Heart left ventricle (tissue), 16 donors: Measurements from ENCODE around the gene TRPV3. TPM values are rescaled to one million over a fixed set of nuclear protein-coding genes. Genes with fewer than 3 reads are reported as not detected.
A peak's percentile ranks its signal among the peaks of the same experiment; 100 is the strongest.

Source experiments
- ATAC-seq, 4 donors: fragments of 200-7000 bp; cut with Tn5 transposase; one replicate each; pipeline ENCODE4 v1.9.1; 2020 to 2022; ENCODE audit warnings: moderate library complexity in 4 of 4, mild to moderate bottlenecking in 3 of 4, moderate number of reproducible peaks in 1 of 4
- DNase-seq, 5 donors: peaks; one replicate each; pipeline ENCODE4 v3.0.0-alpha.2; 2020
- H3K27ac ChIP-seq, 12 donors: fragments of 200-600 bp; sonication (generic) in 4 of 12; one replicate each; pipeline versions ENCODE4 v1.5.0 to v1.8.0; 2016 to 2022; ENCODE audit warnings: mild to moderate bottlenecking in 2 of 12
- H3K27me3 ChIP-seq, 9 donors: fragments of 200-600 bp; sonication (generic) in 2 of 9; one replicate each; pipeline versions ENCODE4 v1.5.1 to v1.8.0; 2016 to 2022; ENCODE audit warnings: mild to moderate bottlenecking in 3 of 9
- H3K36me3 ChIP-seq, 9 donors: fragments of 200-600 bp; sonication (generic) in 2 of 9; one replicate each; pipeline versions ENCODE4 v1.5.0 to v1.8.0; 2018 to 2022; ENCODE audit warnings: mild to moderate bottlenecking in 2 of 9
- H3K4me1 ChIP-seq, 12 donors: fragments of 200-600 bp; sonication (generic) in 4 of 12; one replicate each; pipeline versions ENCODE4 v1.5.0 to v1.8.0; 2016 to 2022; ENCODE audit warnings: mild to moderate bottlenecking in 3 of 12
- H3K4me3 ChIP-seq, 12 donors: fragments of 200-600 bp; sonication (generic) in 4 of 12; one replicate each; pipeline versions ENCODE4 v1.5.0 to v1.8.0; 2017 to 2022; ENCODE audit warnings: mild to moderate bottlenecking in 9 of 12, moderate library complexity in 4 of 12
- H3K9me3 ChIP-seq, 12 donors: fragments of 200-600 bp; sonication (generic) in 4 of 12; one replicate each; pipeline versions ENCODE4 v1.5.0 to v1.8.0; 2016 to 2022; ENCODE audit warnings: mild to moderate bottlenecking in 1 of 12
- CTCF ChIP-seq, 12 donors: fragments of 200-600 bp; sonication (generic) in 4 of 12; IDR thresholded peaks; one replicate each; pipeline versions ENCODE4 v1.5.0 to v1.8.0; 2018 to 2022; ENCODE audit warnings: antibody characterized with exemption in 12 of 12, mild to moderate bottlenecking in 5 of 12
- POLR2A ChIP-seq, 2 donors: fragments of 450-650 bp; IDR thresholded peaks; one replicate each; pipeline ENCODE4 v1.6.1; 2017; ENCODE audit warnings: antibody characterized with exemption in 2 of 2, mild to moderate bottlenecking in 2 of 2, moderate library complexity in 2 of 2
- WGBS, 4 donors: extraction: QIAGEN DNeasy Blood & Tissue Kit in 2 of 4; methylation state at CpG; one replicate each; pipeline versions ENCODE4 v1.1.5 to v1.1.7; 2013 to 2018; 5-methylcytosine and 5-hydroxymethylcytosine counted together
- intact Hi-C, 10 donors: fragments of 100-400 bp; cut with DNase I; formaldehyde crosslinking; loops; one replicate each; pipeline versions ENCODE4 v1.11.1 to v1.14.2; 2022
- polyA plus RNA-seq, 2 donors: library from polyadenylated mRNA; stranded (reverse); fragments of 200-250 nt; gene quantifications; one replicate each; pipeline ENCODE4 v1.2.3, GENCODE V29; 2013
- total RNA-seq, 9 donors: library from RNA; depleted of rRNA in 2 of 9; stranded (reverse); fragments of >200 nt in 2 of 9; fragmentation: NEBNext Ultra II Directional in 3 of 9; extraction: Animal tissue kit (Norgen Biotek cat#: 25700) in 3 of 9; gene quantifications; one replicate each; pipeline versions ENCODE4 v1.1.0 to v1.2.4, GENCODE V29; 2016 to 2023
- donor health status: ischemic (EF 13 %, LVEDD 7.1; RV severe dilation, severe dysfunction).
- donor health status: healthy with polysubstance abuse.
- donor health status: DM: no; HTN: yes; CAD: no.
- donor health status: DM: no; HTN: no; CAD: no.
- donor health status: ischemic (EF 25% LVEDD 6.9; RV normal size, moderate dysfunction).
- donor health status: ischemic (EF 25% LVEDD 5.7; RV mildly dilated, moderate dysfunction).
- donor health status: healthy.
- donor health status: DM: yes; HTN: yes; CAD: no.
- donor health status: ischemic (EF 35%, LVEDD 5.7; RV mildly dilated, moderate dysfunction).
- donor health status: nonischemic (EF 11% LVEDD 7.7; RV severe dilation, severe dysfunction).
- donor health status: DM: yes; HTN: yes; CAD: no.
- donor health status: PGD.
- donor health status: ischemic (EF 29% LVEDD 5.4; RV normal size, mild dysfunction).
- donor health status: nonischemic (EF 23%, LVEDD 6.1; RV moderate dilation, normal function).

The TRPV3 gene
- total and polyA plus RNA-seq, 11 donors: 0.25 to 1.7 (median 0.77) TPM; not detected in 1

- H3K27ac ChIP-seq: no peak overlapping the region
Measured at GRCh38 chr17:3558603-3559269, 1.1 kb upstream of the TRPV3 start.

GRCh38 chr17:3556916-3557767, 470 bp downstream of the TRPV3 start:
- 66 to 81% (median 80%) methylated on average over 10 to 15 of the region's 15 CpGs for WGBS, 4 donors
- TF ChIP-seq CTCF (IDR thresholded peaks at IDR 0.05): no peak
- no peak for TF ChIP-seq POLR2A (IDR thresholded peaks at IDR 0.05)
- no peaks in the 10 kb centered on the region for H3K4me1 ChIP-seq
- ATAC-seq (no peak), DNase-seq (no peak)
- H3K27ac ChIP-seq: no peak overlapping the region
- peaks cover 0 to 3% (median 0%) of the 10 kb centered on the region in 9 donors for H3K27me3 ChIP-seq
- intact Hi-C loops: no loop called here
- no peaks in the 10 kb centered on the region for H3K36me3 ChIP-seq
- no peak overlapping the region for H3K4me3 ChIP-seq
- H3K9me3 ChIP-seq: no peaks in the 10 kb centered on the region

More at GRCh38 chr17:3558603-3559269, 1.1 kb upstream of the TRPV3 start:
- H3K4me1 ChIP-seq: peaks cover 0 to 8% (median 0%) of the 10 kb centered on the region in 12 donors
- intact Hi-C loops: no loop called here
- H3K4me3 ChIP-seq: no peak overlapping the region
- TF ChIP-seq POLR2A (IDR thresholded peaks at IDR 0.05) (no peak), CTCF (IDR thresholded peaks at IDR 0.05) (no peak)
- no peak for DNase-seq
- 39 to 54% (median 51%) methylated on average over 21 to 25 of the region's 25 CpGs for WGBS, 4 donors
- peaks cover 0 to 3% (median 0%) of the 10 kb centered on the region in 9 donors for H3K27me3 ChIP-seq
- ATAC-seq: peak in 1 of 4 donors; percentile 35
- no peaks in the 10 kb centered on the region for H3K9me3 ChIP-seq
- H3K36me3 ChIP-seq: no peaks in the 10 kb centered on the region

GRCh38 chr17:3556239-3556915, 1.2 kb downstream of the TRPV3 start:
- no peaks in the 10 kb centered on the region for H3K4me1 ChIP-seq
- no peaks in the 10 kb centered on the region for H3K36me3 ChIP-seq
- peaks cover 0 to 3% (median 0%) of the 10 kb centered on the region in 9 donors for H3K27me3 ChIP-seq
- WGBS, 4 donors: 92 to 94% (median 93%) methylated on average over 15 to 19 of the region's 19 CpGs
- no peak overlapping the region for H3K27ac ChIP-seq
- DNase-seq (no peak), ATAC-seq (no peak)
- intact Hi-C loops: no loop called here
- TF ChIP-seq CTCF (IDR thresholded peaks at IDR 0.05): no peak
- TF ChIP-seq POLR2A (IDR thresholded peaks at IDR 0.05): no peak
- H3K4me3 ChIP-seq: no peak overlapping the region
- H3K9me3 ChIP-seq: no peaks in the 10 kb centered on the region
